ENCODE data around the gene SLC13A4. TPM values are rescaled to one million over a fixed set of nuclear protein-coding genes. Genes with fewer than 3 reads are reported as not detected.
A peak's percentile ranks its signal among the peaks of the same experiment; 100 is the strongest.

Gene SLC13A4
- total and polyA plus RNA-seq, 4 experiments from 2014 or later: 0.52 TPM; not detected in 3

DNA sequence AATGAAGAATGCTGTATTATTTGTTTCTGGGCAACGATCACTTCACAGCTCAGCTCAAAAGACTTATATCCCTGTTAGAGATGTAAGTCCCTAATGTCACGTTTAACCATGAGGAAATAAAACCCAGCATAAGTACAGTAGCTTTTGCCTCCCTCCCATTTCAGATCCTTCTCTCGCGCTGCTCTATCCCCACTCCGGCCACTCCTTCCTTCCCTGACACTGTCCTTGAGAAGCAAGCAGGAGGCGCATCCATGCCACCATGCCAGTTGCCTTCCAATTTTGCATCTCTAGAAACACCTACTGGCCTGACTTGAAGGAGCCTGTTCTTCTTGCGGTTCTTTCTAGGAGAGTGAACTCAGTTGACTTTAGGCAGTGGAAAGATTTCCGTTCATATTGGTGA lies 19.4 kb upstream of the SLC13A4 start:
- H3K36me3 Mint-ChIP-seq: no peaks in the 10 kb centered on the region
- no peaks in the 10 kb centered on the region for H3K9me3 ChIP-seq (ENCODE audit: control insufficient read depth in 1 of 2, low read length in 2 of 2)
- H3K4me1 ChIP-seq (ENCODE audit: insufficient read depth, low read length): no peaks in the 10 kb centered on the region
- POLR2A ChIA-PET (ENCODE audit: partially characterized antibody): no interaction called here
- intact Hi-C loops (cut with micrococcal nuclease): no loop called here
- no peaks in the 10 kb centered on the region for H3K36me3 ChIP-seq (ENCODE audit: insufficient read depth, low read length)
- no peak overlapping the region for H3K4me3 Mint-ChIP-seq
- no peak overlapping the region for H3K4me3 ChIP-seq (ENCODE audit: low read length in 2 of 2)
- no peaks in the 10 kb centered on the region for H3K9me3 Mint-ChIP-seq
- DNase-seq: no peak
- peaks cover 3 to 13% of the 10 kb centered on the region in 2 donors for H3K27me3 Mint-ChIP-seq
- H3K4me1 Mint-ChIP-seq: no peaks in the 10 kb centered on the region
- no peak overlapping the region for H3K27ac ChIP-seq (ENCODE audit: low read depth, low read length)
- H3K27ac Mint-ChIP-seq: peak overlapping the region in 1 of 7 donors; percentile 25
- H3K27me3 ChIP-seq (ENCODE audit: insufficient read depth, low read length): no peaks in the 10 kb centered on the region
- CTCF ChIA-PET (ENCODE audit: partially characterized antibody): no interaction called here

DNA sequence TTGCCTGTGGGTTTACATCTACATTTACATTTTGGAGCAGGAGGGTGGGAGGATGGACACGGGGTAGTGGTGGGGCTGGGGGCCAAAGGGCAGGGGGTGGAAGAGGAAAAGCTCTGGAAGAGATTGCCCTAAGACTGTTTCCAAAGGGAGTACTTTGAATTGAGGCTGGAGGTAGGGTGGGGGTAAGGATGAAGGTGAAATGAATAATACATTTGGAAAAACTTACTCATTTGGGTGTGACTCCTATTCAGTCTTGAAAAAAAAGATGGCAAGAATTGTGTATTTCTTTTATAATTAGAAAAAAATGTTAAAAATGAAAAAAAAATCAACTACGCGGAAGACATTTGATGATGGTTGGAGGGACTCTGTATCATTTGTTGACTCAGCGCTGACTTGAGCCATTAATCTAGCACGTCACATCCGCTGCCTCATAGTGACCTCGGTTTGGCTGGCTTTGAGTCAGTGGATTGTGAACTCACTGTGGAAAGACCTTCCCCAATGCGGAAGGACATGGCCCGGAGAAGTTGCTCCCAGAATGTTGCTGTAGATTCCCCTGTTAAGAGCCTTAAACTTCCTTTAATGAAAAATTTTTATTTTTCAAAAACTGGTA lies 17.8 kb upstream of the SLC13A4 start:
- Histone ChIP-seq H3K4me1 (ENCODE audit: insufficient read depth, low read length) (no peaks in the 10 kb centered on the region), H3K36me3 (ENCODE audit: insufficient read depth, low read length) (no peaks in the 10 kb centered on the region), H3K9me3 (ENCODE audit: control insufficient read depth in 1 of 2, low read length in 2 of 2) (no peaks in the 10 kb centered on the region), H3K27ac (ENCODE audit: low read depth, low read length) (no peak overlapping the region), H3K27me3 (ENCODE audit: insufficient read depth, low read length) (no peaks in the 10 kb centered on the region), H3K4me3 (ENCODE audit: low read length in 2 of 2) (no peak overlapping the region)
- Mint-ChIP-seq H3K4me1 (no peaks in the 10 kb centered on the region), H3K27ac (no peak overlapping the region), H3K27me3 (peaks cover 5 to 12% of the 10 kb centered on the region in 2 donors), H3K36me3 (no peaks in the 10 kb centered on the region), H3K9me3 (peaks cover 0 to 2% (median 0%) of the 10 kb centered on the region in 8 donors), H3K4me3 (no peak overlapping the region)
- ChIA-PET CTCF (ENCODE audit: partially characterized antibody) (interaction anchor here (0.6 kb wide), 1 partner anchor 9 kb away, joined by 3 read pairs; no protein-coding TSS in a partner anchor), POLR2A (ENCODE audit: partially characterized antibody) (no interaction called here)
- no peak for DNase-seq
- intact Hi-C loops (cut with micrococcal nuclease): no loop called here

DNA sequence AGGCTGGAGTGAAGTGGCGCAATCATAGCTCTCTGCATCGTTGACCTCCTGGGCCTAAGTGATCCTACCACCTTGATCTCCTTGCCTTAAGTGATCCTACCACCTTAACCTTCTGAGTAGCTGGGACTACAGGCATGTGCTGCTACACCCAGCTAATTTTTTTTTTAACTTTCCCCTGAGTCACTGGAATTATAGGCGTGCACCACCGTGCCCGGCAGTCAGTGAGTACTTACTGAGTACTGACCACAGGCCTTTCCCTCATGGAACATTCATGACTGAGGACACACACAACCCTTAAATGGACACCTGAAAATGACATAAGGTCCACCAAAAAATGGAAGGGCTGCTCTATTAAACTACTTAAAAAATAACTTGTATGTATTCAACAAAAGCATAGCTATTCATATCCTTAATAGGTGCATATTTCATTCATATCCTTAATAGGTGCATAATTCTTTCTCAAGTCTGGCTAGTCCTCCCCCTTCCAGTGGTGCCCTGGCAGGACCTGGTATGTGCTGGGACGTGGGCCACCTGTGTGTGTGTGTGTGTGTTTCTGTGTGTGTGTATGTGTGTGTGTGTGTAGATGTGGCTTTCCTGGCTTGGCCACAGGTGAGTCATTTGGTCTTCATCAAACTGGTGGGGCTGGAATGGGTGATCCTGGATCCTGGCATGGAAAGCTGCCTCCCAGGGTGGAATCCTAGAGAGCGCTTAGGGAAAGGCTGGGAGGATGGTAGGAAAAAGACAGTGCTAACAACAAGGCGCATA lies 17.1 kb upstream of the SLC13A4 start:
- Histone ChIP-seq H3K4me1 (ENCODE audit: insufficient read depth, low read length) (no peaks in the 10 kb centered on the region), H3K27ac (ENCODE audit: low read depth, low read length) (no peak overlapping the region), H3K4me3 (ENCODE audit: low read length in 2 of 2) (no peak overlapping the region), H3K36me3 (ENCODE audit: insufficient read depth, low read length) (no peaks in the 10 kb centered on the region), H3K9me3 (ENCODE audit: control insufficient read depth in 1 of 2, low read length in 2 of 2) (no peaks in the 10 kb centered on the region), H3K27me3 (ENCODE audit: insufficient read depth, low read length) (no peaks in the 10 kb centered on the region)
- no peak for DNase-seq
- Mint-ChIP-seq H3K9me3 (peaks cover 0 to 2% (median 0%) of the 10 kb centered on the region in 8 donors), H3K27me3 (peaks cover 5 to 12% of the 10 kb centered on the region in 2 donors), H3K4me3 (no peak overlapping the region), H3K4me1 (no peaks in the 10 kb centered on the region), H3K27ac (no peak overlapping the region), H3K36me3 (no peaks in the 10 kb centered on the region)
- ChIA-PET CTCF (ENCODE audit: partially characterized antibody) (no interaction called here), POLR2A (ENCODE audit: partially characterized antibody) (no interaction called here)
- intact Hi-C loops (cut with micrococcal nuclease): no loop called here

DNA sequence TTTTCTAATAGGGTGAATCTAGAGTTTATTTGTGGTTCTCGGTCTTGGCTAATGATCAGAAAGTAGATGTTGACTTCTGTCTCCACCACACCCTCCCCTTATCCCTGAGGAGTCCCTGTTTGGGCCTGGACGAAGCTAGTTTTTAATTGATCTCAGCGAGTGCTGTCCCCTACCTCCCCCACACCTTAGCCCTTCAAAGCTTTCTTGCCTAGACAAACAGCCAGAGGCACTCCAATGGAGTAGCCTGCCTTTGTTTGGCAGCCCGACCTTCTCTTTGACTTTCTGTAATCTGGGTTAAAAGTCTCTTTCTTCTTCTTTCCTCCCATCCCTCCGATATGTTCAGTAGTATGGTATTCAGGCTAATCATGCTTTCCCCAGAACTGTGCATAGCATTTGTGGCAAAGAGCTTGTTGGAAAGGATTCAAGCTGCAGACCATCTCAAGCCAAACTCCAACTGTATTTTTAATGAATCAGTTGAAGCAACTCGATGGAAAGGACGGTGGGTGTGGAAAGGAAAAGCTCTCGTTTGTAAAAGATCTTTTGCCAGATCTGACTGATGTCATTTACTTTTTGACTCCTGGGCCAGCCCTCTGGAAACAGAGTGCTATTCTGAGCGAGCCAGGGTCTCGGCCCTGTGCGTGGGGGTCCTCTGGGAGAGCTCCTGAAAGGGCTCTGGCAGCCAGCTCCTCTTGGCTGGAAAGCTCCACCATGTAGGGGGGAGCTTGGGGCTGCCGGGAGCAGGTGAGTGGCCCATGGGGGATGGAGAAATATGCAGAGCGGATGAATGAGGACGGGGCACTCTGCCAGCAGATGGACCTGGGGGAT lies 16.1 kb upstream of the SLC13A4 start:
- Histone ChIP-seq H3K36me3 (ENCODE audit: insufficient read depth, low read length) (no peaks in the 10 kb centered on the region), H3K27ac (ENCODE audit: low read depth, low read length) (no peak overlapping the region), H3K4me1 (ENCODE audit: insufficient read depth, low read length) (no peaks in the 10 kb centered on the region), H3K4me3 (ENCODE audit: low read length in 2 of 2) (no peak overlapping the region), H3K27me3 (ENCODE audit: insufficient read depth, low read length) (no peaks in the 10 kb centered on the region), H3K9me3 (ENCODE audit: control insufficient read depth in 1 of 2, low read length in 2 of 2) (no peaks in the 10 kb centered on the region)
- Mint-ChIP-seq H3K27ac (peak overlapping the region in 1 of 7 donors; percentile 48), H3K36me3 (no peaks in the 10 kb centered on the region), H3K4me1 (no peaks in the 10 kb centered on the region), H3K9me3 (peaks cover 0 to 2% (median 0%) of the 10 kb centered on the region in 8 donors), H3K27me3 (peaks cover 5 to 12% of the 10 kb centered on the region in 2 donors), H3K4me3 (no peak overlapping the region)
- CTCF ChIA-PET (ENCODE audit: partially characterized antibody): no interaction called here
- POLR2A ChIA-PET (ENCODE audit: partially characterized antibody): no interaction called here
- DNase-seq: no peak
- intact Hi-C loops (cut with micrococcal nuclease): no loop called here

DNA sequence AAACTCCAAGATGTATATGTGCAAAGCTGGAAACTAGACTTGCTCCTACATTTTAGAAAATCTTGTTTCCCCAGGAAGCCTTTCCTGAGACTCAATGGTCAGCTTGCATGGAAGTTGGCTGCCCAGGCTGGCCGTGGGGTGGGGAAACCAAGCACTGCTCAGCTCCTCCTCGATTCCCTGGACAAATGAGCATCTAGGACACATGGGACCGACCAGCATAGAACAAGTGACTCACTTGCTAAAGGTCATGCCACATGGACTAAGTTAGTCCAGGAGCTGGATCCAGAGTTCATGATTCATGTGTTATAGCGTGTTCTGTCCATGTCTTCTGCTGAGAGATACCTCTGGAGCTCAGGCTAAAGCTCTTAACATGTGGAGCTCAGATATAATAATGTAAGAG lies 14.4 kb upstream of the SLC13A4 start:
- H3K36me3 ChIP-seq (ENCODE audit: insufficient read depth, low read length): no peaks in the 10 kb centered on the region
- peaks cover 6 to 12% of the 10 kb centered on the region in 2 donors for H3K27me3 Mint-ChIP-seq
- ChIA-PET POLR2A (ENCODE audit: partially characterized antibody) (no interaction called here), CTCF (ENCODE audit: partially characterized antibody) (interaction anchor here (1.3 to 1.5 kb wide), 2 partner anchors 27 to 29 kb away, joined by 3 read pairs; no protein-coding TSS in a partner anchor)
- H3K27ac ChIP-seq (ENCODE audit: low read depth, low read length): no peak overlapping the region
- no peaks in the 10 kb centered on the region for H3K9me3 ChIP-seq (ENCODE audit: control insufficient read depth in 1 of 2, low read length in 2 of 2)
- no peaks in the 10 kb centered on the region for H3K27me3 ChIP-seq (ENCODE audit: insufficient read depth, low read length)
- intact Hi-C loops (cut with micrococcal nuclease): no loop called here
- H3K36me3 Mint-ChIP-seq: no peaks in the 10 kb centered on the region
- H3K4me1 ChIP-seq (ENCODE audit: insufficient read depth, low read length): no peaks in the 10 kb centered on the region
- H3K27ac Mint-ChIP-seq: no peak overlapping the region
- DNase-seq: no peak
- H3K4me3 ChIP-seq (ENCODE audit: low read length in 2 of 2): no peak overlapping the region
- no peak overlapping the region for H3K4me3 Mint-ChIP-seq
- peaks cover 0 to 2% (median 0%) of the 10 kb centered on the region in 8 donors for H3K9me3 Mint-ChIP-seq
- H3K4me1 Mint-ChIP-seq: no peaks in the 10 kb centered on the region

DNA sequence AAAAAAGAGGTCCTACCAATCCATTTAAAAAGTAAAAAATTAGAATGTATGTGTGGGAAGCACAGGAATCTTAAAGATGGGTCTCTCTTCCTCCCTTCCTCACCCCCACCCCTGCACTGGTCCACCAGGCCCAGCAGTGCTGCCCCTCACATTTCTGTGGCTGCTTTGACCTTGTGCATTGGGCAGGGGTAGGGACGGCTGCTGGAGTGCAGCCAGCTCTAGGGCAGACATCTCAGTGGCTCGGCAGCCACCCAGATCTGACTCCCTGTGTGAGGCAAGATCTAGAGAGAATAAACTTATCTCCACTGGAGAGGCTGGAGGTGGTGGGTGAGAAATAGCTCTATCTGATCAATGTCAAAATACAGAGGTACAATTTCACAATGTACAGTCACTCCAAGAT lies 13.9 kb upstream of the SLC13A4 start:
- no peaks in the 10 kb centered on the region for H3K36me3 Mint-ChIP-seq
- POLR2A ChIA-PET (ENCODE audit: partially characterized antibody): no interaction called here
- no peaks in the 10 kb centered on the region for H3K36me3 ChIP-seq (ENCODE audit: insufficient read depth, low read length)
- H3K4me1 Mint-ChIP-seq: no peaks in the 10 kb centered on the region
- CTCF ChIA-PET (ENCODE audit: partially characterized antibody): interaction anchor here (1.3 to 1.5 kb wide), 2 partner anchors 26 to 29 kb away, joined by 3 read pairs; no protein-coding TSS in a partner anchor
- H3K4me3 ChIP-seq (ENCODE audit: low read length in 2 of 2): no peak overlapping the region
- H3K27me3 Mint-ChIP-seq: peaks cover 6 to 12% of the 10 kb centered on the region in 2 donors
- no peaks in the 10 kb centered on the region for H3K27me3 ChIP-seq (ENCODE audit: insufficient read depth, low read length)
- peaks cover 0 to 2% (median 0%) of the 10 kb centered on the region in 8 donors for H3K9me3 Mint-ChIP-seq
- no peaks in the 10 kb centered on the region for H3K4me1 ChIP-seq (ENCODE audit: insufficient read depth, low read length)
- no peak for DNase-seq
- no peak overlapping the region for H3K27ac ChIP-seq (ENCODE audit: low read depth, low read length)
- H3K4me3 Mint-ChIP-seq: no peak overlapping the region
- H3K9me3 ChIP-seq (ENCODE audit: control insufficient read depth in 1 of 2, low read length in 2 of 2): no peaks in the 10 kb centered on the region
- H3K27ac Mint-ChIP-seq: peak overlapping the region in 1 of 7 donors; percentile 21
- intact Hi-C loops (cut with micrococcal nuclease): no loop called here

DNA sequence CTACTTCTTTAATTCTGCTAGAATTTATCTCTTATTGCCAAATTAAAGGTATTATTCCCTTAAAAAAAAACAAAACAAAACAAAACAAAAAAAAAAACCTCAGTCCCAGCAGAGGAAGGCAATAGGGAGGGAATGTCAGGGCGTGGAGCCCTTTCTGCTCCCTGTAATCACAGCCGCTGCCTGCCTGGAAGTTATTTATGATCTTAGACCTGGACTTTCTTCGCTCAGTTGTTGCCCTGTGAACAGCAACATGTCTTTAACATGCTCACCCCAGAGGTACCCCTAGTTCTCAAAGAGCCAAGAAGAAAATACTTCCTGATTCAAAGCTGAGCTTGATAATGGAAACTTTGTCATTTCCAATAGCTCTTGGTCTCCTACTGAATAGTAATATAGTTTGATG lies 12.9 kb upstream of the SLC13A4 start:
- no peaks in the 10 kb centered on the region for H3K36me3 ChIP-seq (ENCODE audit: insufficient read depth, low read length)
- no peak overlapping the region for H3K4me3 ChIP-seq (ENCODE audit: low read length in 2 of 2)
- intact Hi-C loops (cut with micrococcal nuclease): no loop called here
- no peaks in the 10 kb centered on the region for H3K9me3 ChIP-seq (ENCODE audit: control insufficient read depth in 1 of 2, low read length in 2 of 2)
- no peaks in the 10 kb centered on the region for H3K27me3 ChIP-seq (ENCODE audit: insufficient read depth, low read length)
- Mint-ChIP-seq H3K4me1 (no peaks in the 10 kb centered on the region), H3K4me3 (peak overlapping the region in 1 of 8 donors; percentile 35), H3K9me3 (peaks cover 0 to 2% (median 0%) of the 10 kb centered on the region in 8 donors), H3K27me3 (peaks cover 6 to 12% of the 10 kb centered on the region in 2 donors), H3K27ac (no peak overlapping the region), H3K36me3 (no peaks in the 10 kb centered on the region)
- no peak for DNase-seq
- ChIA-PET POLR2A (ENCODE audit: partially characterized antibody) (no interaction called here), CTCF (ENCODE audit: partially characterized antibody) (interaction anchor here (1.5 kb wide), 1 partner anchor 28 kb away, joined by 3 read pairs; no protein-coding TSS in a partner anchor)
- no peaks in the 10 kb centered on the region for H3K4me1 ChIP-seq (ENCODE audit: insufficient read depth, low read length)
- H3K27ac ChIP-seq (ENCODE audit: low read depth, low read length): no peak overlapping the region

Data from CD4-positive, alpha-beta memory T cell (primary cell).